Measurements from ENCODE around the gene PAQR5. TPM values are rescaled to one million over a fixed set of nuclear protein-coding genes. Genes with fewer than 3 reads are reported as not detected.

PAQR5 gene
- total RNA-seq, 2 experiments from 2014 or later, result not detected

GRCh38 chr15:69385831-69386230 is 87.1 kb downstream of the PAQR5 start:
- CTCF ChIA-PET, result no interaction called here
- Mint-ChIP-seq H3K36me3 (ENCODE audit: low read depth) (no peaks in the 10 kb centered on the region), H3K4me3 (no peak overlapping the region), H3K27ac (no peak overlapping the region), H3K9me3 (no peaks in the 10 kb centered on the region), H3K4me1 (no peaks in the 10 kb centered on the region), H3K27me3 (no peaks in the 10 kb centered on the region)
- no peak for DNase-seq
- POLR2A ChIA-PET, result no interaction called here

GRCh38 chr15:69386284-69386683 is 87.6 kb downstream of the PAQR5 start:
- Mint-ChIP-seq H3K4me1 (no peaks in the 10 kb centered on the region), H3K36me3 (ENCODE audit: low read depth) (no peaks in the 10 kb centered on the region), H3K27me3 (no peaks in the 10 kb centered on the region), H3K27ac (no peak overlapping the region), H3K9me3 (no peaks in the 10 kb centered on the region), H3K4me3 (no peak overlapping the region)
- POLR2A ChIA-PET, result no interaction called here
- CTCF ChIA-PET, result no interaction called here
- DNase-seq, result no peak

GRCh38 chr15:69388260-69388705 is 89.6 kb downstream of the PAQR5 start:
- Mint-ChIP-seq H3K27me3 (no peaks in the 10 kb centered on the region), H3K36me3 (ENCODE audit: low read depth) (no peaks in the 10 kb centered on the region), H3K27ac (no peak overlapping the region), H3K9me3 (no peaks in the 10 kb centered on the region), H3K4me3 (no peak overlapping the region), H3K4me1 (no peaks in the 10 kb centered on the region)
- ChIA-PET CTCF (interaction anchor here (1.1 kb wide), 1 partner anchor 17 kb away, joined by 3 read pairs; no protein-coding TSS in a partner anchor), POLR2A (no interaction called here)
- no peak for DNase-seq

- Mint-ChIP-seq H3K27me3 (no peaks in the 10 kb centered on the region), H3K36me3 (ENCODE audit: low read depth) (no peaks in the 10 kb centered on the region), H3K4me1 (peaks cover 2% of the 10 kb centered on the region), H3K27ac (no peak overlapping the region), H3K9me3 (no peaks in the 10 kb centered on the region), H3K4me3 (no peak overlapping the region)
- DNase-seq, result no peak
- ChIA-PET CTCF (no interaction called here), POLR2A (no interaction called here)
Observed at GRCh38 chr15:69389426-69389825, 90.7 kb downstream of the PAQR5 start.

GRCh38 chr15:69390575-69390974 is 91.9 kb downstream of the PAQR5 start:
- Mint-ChIP-seq H3K27ac (no peak overlapping the region), H3K27me3 (peaks cover 3% of the 10 kb centered on the region), H3K4me1 (peaks cover 5% of the 10 kb centered on the region)

GRCh38 chr15:69391046-69391757 is 92.5 kb downstream of the PAQR5 start:
- CTCF ChIA-PET, result interaction anchor here (0.9 kb wide), 1 partner anchor 41 kb away, joined by 5 read pairs; no protein-coding TSS in a partner anchor
- peaks cover 3% of the 10 kb centered on the region for H3K27me3 Mint-ChIP-seq
- DNase-seq, result no peak
- H3K27ac Mint-ChIP-seq, result no peak overlapping the region
- H3K9me3 Mint-ChIP-seq, result no peaks in the 10 kb centered on the region
- H3K36me3 Mint-ChIP-seq (ENCODE audit: low read depth), result no peaks in the 10 kb centered on the region
- peaks cover 5% of the 10 kb centered on the region for H3K4me1 Mint-ChIP-seq
- H3K4me3 Mint-ChIP-seq, result no peak overlapping the region
- POLR2A ChIA-PET, result no interaction called here

More at GRCh38 chr15:69390575-69390974, 91.9 kb downstream of the PAQR5 start:
- Mint-ChIP-seq H3K9me3 (no peaks in the 10 kb centered on the region), H3K36me3 (ENCODE audit: low read depth) (no peaks in the 10 kb centered on the region), H3K4me3 (no peak overlapping the region)
- POLR2A ChIA-PET, result no interaction called here
- no peak for DNase-seq
- CTCF ChIA-PET, result no interaction called here

GRCh38 chr15:69392352-69392751 is 93.6 kb downstream of the PAQR5 start:
- no peaks in the 10 kb centered on the region for H3K36me3 Mint-ChIP-seq (ENCODE audit: low read depth)
- peaks cover 3% of the 10 kb centered on the region for H3K27me3 Mint-ChIP-seq
- ChIA-PET POLR2A (no interaction called here), CTCF (interaction anchor here (0.9 kb wide), 1 partner anchor 40 kb away, joined by 5 read pairs; no protein-coding TSS in a partner anchor)
- peaks cover 5% of the 10 kb centered on the region for H3K4me1 Mint-ChIP-seq
- DNase-seq, result no peak
- H3K4me3 Mint-ChIP-seq, result no peak overlapping the region
- H3K9me3 Mint-ChIP-seq, result no peaks in the 10 kb centered on the region
- no peak overlapping the region for H3K27ac Mint-ChIP-seq

- no peak for DNase-seq
- ChIA-PET CTCF (interaction anchor here (1.4 kb wide), 1 partner anchor 20 kb away, joined by 6 read pairs; the partner anchor contains the start of gene KIF23), POLR2A (no interaction called here)
- H3K9me3 Mint-ChIP-seq, result no peaks in the 10 kb centered on the region
- H3K36me3 Mint-ChIP-seq (ENCODE audit: low read depth), result no peaks in the 10 kb centered on the region
- peaks cover 3% of the 10 kb centered on the region for H3K27me3 Mint-ChIP-seq
- no peak overlapping the region for H3K4me3 Mint-ChIP-seq
- H3K27ac Mint-ChIP-seq, result no peak overlapping the region
- H3K4me1 Mint-ChIP-seq, result peaks cover 10% of the 10 kb centered on the region
Observed at GRCh38 chr15:69393831-69394491, 95.2 kb downstream of the PAQR5 start.

GRCh38 chr15:69394556-69395282 is 96.0 kb downstream of the PAQR5 start:
- Mint-ChIP-seq H3K4me1 (peaks cover 10% of the 10 kb centered on the region), H3K27ac (no peak overlapping the region), H3K4me3 (no peak overlapping the region), H3K9me3 (no peaks in the 10 kb centered on the region), H3K36me3 (ENCODE audit: low read depth) (no peaks in the 10 kb centered on the region), H3K27me3 (peaks cover 3% of the 10 kb centered on the region)
- ChIA-PET POLR2A (no interaction called here), CTCF (interaction anchor here (0.6 to 1.4 kb wide), 5 partner anchors 11 to 58 kb away, joined by 3 to 6 read pairs (median 3); partner anchors contain the start of genes KIF23 and RPLP1)
- DNase-seq, result peak; percentile 79

- Mint-ChIP-seq H3K27ac (no peak overlapping the region), H3K36me3 (ENCODE audit: low read depth) (no peaks in the 10 kb centered on the region), H3K4me3 (no peak overlapping the region), H3K27me3 (peaks cover 3% of the 10 kb centered on the region), H3K4me1 (peaks cover 10% of the 10 kb centered on the region), H3K9me3 (no peaks in the 10 kb centered on the region)
- ChIA-PET POLR2A (no interaction called here), CTCF (interaction anchor here (0.8 to 1.4 kb wide), 4 partner anchors 10 to 57 kb away, joined by 3 to 6 read pairs (median 4); partner anchors contain the start of genes KIF23 and RPLP1)
- DNase-seq, result no peak
Observed at GRCh38 chr15:69395460-69395859, 96.7 kb downstream of the PAQR5 start.

- DNase-seq, result no peak
- POLR2A ChIA-PET, result no interaction called here
Observed at GRCh38 chr15:69395991-69396390, 97.3 kb downstream of the PAQR5 start.

GRCh38 chr15:69398491-69398891 is 99.8 kb downstream of the PAQR5 start:
- Mint-ChIP-seq H3K4me3 (no peak overlapping the region), H3K4me1 (peaks cover 10% of the 10 kb centered on the region), H3K36me3 (ENCODE audit: low read depth) (no peaks in the 10 kb centered on the region), H3K9me3 (no peaks in the 10 kb centered on the region), H3K27me3 (peaks cover 6% of the 10 kb centered on the region), H3K27ac (no peak overlapping the region)
- ChIA-PET POLR2A (no interaction called here), CTCF (no interaction called here)
- DNase-seq, result no peak

More at GRCh38 chr15:69395991-69396390, 97.3 kb downstream of the PAQR5 start:
- Mint-ChIP-seq H3K36me3 (ENCODE audit: low read depth) (no peaks in the 10 kb centered on the region), H3K4me3 (no peak overlapping the region), H3K9me3 (no peaks in the 10 kb centered on the region), H3K27ac (no peak overlapping the region), H3K4me1 (peaks cover 10% of the 10 kb centered on the region), H3K27me3 (peaks cover 3% of the 10 kb centered on the region)
- CTCF ChIA-PET, result no interaction called here

GRCh38 chr15:69400850-69401249 is 102.1 kb downstream of the PAQR5 start:
- H3K4me1 Mint-ChIP-seq, result peaks cover 5% of the 10 kb centered on the region
- CTCF ChIA-PET, result no interaction called here
- H3K27me3 Mint-ChIP-seq, result peaks cover 15% of the 10 kb centered on the region
- no peak for DNase-seq
- no peak overlapping the region for H3K27ac Mint-ChIP-seq
- no peak overlapping the region for H3K4me3 Mint-ChIP-seq
- POLR2A ChIA-PET, result no interaction called here
- H3K36me3 Mint-ChIP-seq (ENCODE audit: low read depth), result no peaks in the 10 kb centered on the region
- no peaks in the 10 kb centered on the region for H3K9me3 Mint-ChIP-seq
